Thoracic aorta (tissue), 2 donors: Measurements from ENCODE around the gene STUM. TPM values are rescaled to one million over a fixed set of nuclear protein-coding genes. Genes with fewer than 3 reads are reported as not detected.

ENCODE experiments used
- ATAC-seq: fragments of 150-250 bp; one replicate; pipeline ENCODE4 v1.8.0; 2017; ENCODE audit warnings: low read depth; ENCODE audit not compliant: insufficient number of reproducible peaks, low FRiP score
- DNase-seq: peaks from one replicate; pipeline ENCODE4 v3.0.0-alpha.2; 2020; ENCODE audit warnings: low spot score
- H3K27ac ChIP-seq, 2 donors: fragments of 200-600 bp; sonication (generic); 1 replicate in 1 of 2; 2 replicates in 1 of 2; pipeline ENCODE4 v1.5.1; 2016; ENCODE audit warnings: mild to moderate bottlenecking in 2 of 2, moderate library complexity in 2 of 2
- H3K27me3 ChIP-seq: fragments of 200-600 bp; sonication (generic); replicated peaks from 2 replicates; pipeline ENCODE4 v1.6.0; 2016; ENCODE audit warnings: mild to moderate bottlenecking; ENCODE audit not compliant: insufficient read depth
- H3K36me3 ChIP-seq: fragments of 200-600 bp; sonication (generic); one replicate; pipeline ENCODE4 v1.5.1; 2016
- H3K4me1 ChIP-seq, 2 donors: fragments of 200-600 bp; sonication (generic); 1 replicate in 1 of 2; 2 replicates in 1 of 2; pipeline versions ENCODE4 v1.5.1 to v1.6.0; 2016; ENCODE audit warnings: low read depth in 2 of 2, mild to moderate bottlenecking in 1 of 2; ENCODE audit not compliant: control insufficient read depth in 1 of 2
- H3K4me3 ChIP-seq: fragments of 200-600 bp; sonication (generic); 2 replicates; pipeline ENCODE4 v1.5.1; 2016; ENCODE audit warnings: mild to moderate bottlenecking
- H3K9me3 ChIP-seq: fragments of 200-600 bp; sonication (generic); 2 replicates; pipeline ENCODE4 v1.5.1; 2016
- CTCF ChIP-seq: fragments of 200-600 bp; sonication (generic); IDR thresholded peaks from one replicate; pipeline ENCODE4 v1.5.1; 2019; ENCODE audit warnings: antibody characterized with exemption
- total RNA-seq, 2 donors: library from RNA; depleted of rRNA; stranded (reverse); fragments of >200 nt; gene quantifications; one replicate each; pipeline versions ENCODE4 v1.1.0 to v1.2.3, GENCODE V29; 2016

STUM gene
- total RNA-seq, 2 donors from 2014 or later: 0.41 to 1.6 TPM

- Histone ChIP-seq H3K4me3 (no peak overlapping the region), H3K27ac (no peak overlapping the region), H3K4me1 (peaks cover 8 to 31% of the 10 kb centered on the region in 2 donors), H3K9me3 (no peaks in the 10 kb centered on the region), H3K27me3 (no peaks in the 10 kb centered on the region), H3K36me3 (no peaks in the 10 kb centered on the region)
- TF ChIP-seq CTCF: no peak
- ATAC-seq: no peak
- no peak for DNase-seq
These were observed 81.5 kb downstream of the STUM start for GRCh38 chr1:226629896-226630550.

GRCh38 chr1:226630592-226630991 is 82.0 kb downstream of the STUM start:
- Histone ChIP-seq H3K36me3 (no peaks in the 10 kb centered on the region), H3K27ac (no peak overlapping the region), H3K9me3 (no peaks in the 10 kb centered on the region), H3K4me3 (no peak overlapping the region), H3K27me3 (no peaks in the 10 kb centered on the region), H3K4me1 (peaks cover 8 to 31% of the 10 kb centered on the region in 2 donors)
- ATAC-seq: no peak
- no peak for TF ChIP-seq CTCF
- no peak for DNase-seq

- Histone ChIP-seq H3K36me3 (no peaks in the 10 kb centered on the region), H3K27me3 (no peaks in the 10 kb centered on the region), H3K27ac (no peak overlapping the region), H3K4me3 (no peak overlapping the region), H3K9me3 (no peaks in the 10 kb centered on the region), H3K4me1 (peaks cover 5 to 26% of the 10 kb centered on the region in 2 donors)
- ATAC-seq (no peak), DNase-seq (no peak)
- no peak for TF ChIP-seq CTCF
These were observed 82.9 kb downstream of the STUM start for GRCh38 chr1:226631229-226632000.

- no peak for TF ChIP-seq CTCF
- H3K27me3 ChIP-seq: no peaks in the 10 kb centered on the region
- no peak overlapping the region for H3K4me3 ChIP-seq
- H3K9me3 ChIP-seq: no peaks in the 10 kb centered on the region
- peak overlapping the region in 1 of 2 donors; percentile 64 for H3K27ac ChIP-seq
- H3K36me3 ChIP-seq: no peaks in the 10 kb centered on the region
- H3K4me1 ChIP-seq: peaks cover 5 to 19% of the 10 kb centered on the region in 2 donors
- DNase-seq (no peak), ATAC-seq (no peak)
These were observed 83.8 kb downstream of the STUM start for GRCh38 chr1:226632169-226632879.

- Histone ChIP-seq H3K9me3 (no peaks in the 10 kb centered on the region), H3K4me3 (no peak overlapping the region), H3K27ac (peak overlapping the region; percentile 59 to 64), H3K27me3 (no peaks in the 10 kb centered on the region), H3K4me1 (peaks cover 5 to 23% of the 10 kb centered on the region in 2 donors), H3K36me3 (no peaks in the 10 kb centered on the region)
- ATAC-seq: no peak
- no peak for DNase-seq
- TF ChIP-seq CTCF: no peak
These were observed 84.4 kb downstream of the STUM start for GRCh38 chr1:226632922-226633351.
